IPS-18c (cell line): ENCODE data around the gene AGBL3.

ENCODE experiments used
- H3K4me3 ChIP-seq: 2 replicates; pipeline ENCODE4 v1.7.0; 2013; ENCODE audit warnings: low read depth, mild to moderate bottlenecking, low read length, moderate library complexity; ENCODE audit not compliant: insufficient read depth
- H3K9me3 ChIP-seq: one replicate; pipeline ENCODE4 v1.6.1; 2013; ENCODE audit warnings: mild to moderate bottlenecking, low read length, moderate library complexity; ENCODE audit not compliant: control insufficient read depth, insufficient read depth

Gene AGBL3

GRCh38 chr7:135151533-135151932 is 165.2 kb downstream of the AGBL3 start:
- H3K4me3 ChIP-seq, result no peak overlapping the region

GRCh38 chr7:135152442-135152841 is 166.1 kb downstream of the AGBL3 start:
- no peak overlapping the region for H3K4me3 ChIP-seq

More at GRCh38 chr7:135151533-135151932, 165.2 kb downstream of the AGBL3 start:
- H3K9me3 ChIP-seq, result no peaks in the 10 kb centered on the region

GRCh38 chr7:135154734-135155133 is 168.4 kb downstream of the AGBL3 start:
- H3K4me3 ChIP-seq, result no peak overlapping the region
- H3K9me3 ChIP-seq, result peaks cover 2% of the 10 kb centered on the region

More at GRCh38 chr7:135152442-135152841, 166.1 kb downstream of the AGBL3 start:
- H3K9me3 ChIP-seq, result peaks cover 2% of the 10 kb centered on the region

- peaks cover 2% of the 10 kb centered on the region for H3K9me3 ChIP-seq
- no peak overlapping the region for H3K4me3 ChIP-seq
Observed at GRCh38 chr7:135156290-135156689, 170.0 kb downstream of the AGBL3 start.

- no peak overlapping the region for H3K4me3 ChIP-seq
Observed at GRCh38 chr7:135158141-135158655, 171.9 kb downstream of the AGBL3 start.

GRCh38 chr7:135158874-135159273 is 172.6 kb downstream of the AGBL3 start:
- H3K4me3 ChIP-seq, result no peak overlapping the region
- H3K9me3 ChIP-seq, result peaks cover 2% of the 10 kb centered on the region

More at GRCh38 chr7:135158141-135158655, 171.9 kb downstream of the AGBL3 start:
- peaks cover 2% of the 10 kb centered on the region for H3K9me3 ChIP-seq

GRCh38 chr7:135159359-135160085 is 173.2 kb downstream of the AGBL3 start:
- no peak overlapping the region for H3K4me3 ChIP-seq
- H3K9me3 ChIP-seq, result peaks cover 2% of the 10 kb centered on the region

- Histone ChIP-seq H3K9me3 (peaks cover 2% of the 10 kb centered on the region), H3K4me3 (no peak overlapping the region)
Observed at GRCh38 chr7:135160098-135160857, 174.0 kb downstream of the AGBL3 start.

- Histone ChIP-seq H3K4me3 (no peak overlapping the region), H3K9me3 (peaks cover 2% of the 10 kb centered on the region)
Observed at GRCh38 chr7:135160858-135161653, 174.7 kb downstream of the AGBL3 start.

GRCh38 chr7:135161669-135162068 is 175.4 kb downstream of the AGBL3 start:
- no peak overlapping the region for H3K4me3 ChIP-seq
- peaks cover 2% of the 10 kb centered on the region for H3K9me3 ChIP-seq

- H3K9me3 ChIP-seq, result no peaks in the 10 kb centered on the region
- H3K4me3 ChIP-seq, result no peak overlapping the region
Observed at GRCh38 chr7:135162382-135163001, 176.2 kb downstream of the AGBL3 start.

- no peak overlapping the region for H3K4me3 ChIP-seq
- H3K9me3 ChIP-seq, result peaks cover 2% of the 10 kb centered on the region
Observed at GRCh38 chr7:135164357-135165061, 178.2 kb downstream of the AGBL3 start.

- no peak overlapping the region for H3K4me3 ChIP-seq
- peaks cover 2% of the 10 kb centered on the region for H3K9me3 ChIP-seq
Observed at GRCh38 chr7:135165862-135166261, 179.6 kb downstream of the AGBL3 start.

- no peak overlapping the region for H3K4me3 ChIP-seq
- H3K9me3 ChIP-seq, result peaks cover 2% of the 10 kb centered on the region
Observed at GRCh38 chr7:135166338-135166990, 180.2 kb downstream of the AGBL3 start.

- H3K4me3 ChIP-seq, result no peak overlapping the region
- H3K9me3 ChIP-seq, result peaks cover 2% of the 10 kb centered on the region
Observed at GRCh38 chr7:135167365-135167917, 181.1 kb downstream of the AGBL3 start.

- Histone ChIP-seq H3K9me3 (peaks cover 2% of the 10 kb centered on the region), H3K4me3 (no peak overlapping the region)
Observed at GRCh38 chr7:135168001-135168400, 181.7 kb downstream of the AGBL3 start.
